SK-N-SH treated with all-trans-retinoic acid at 6 μM for 48 hours (cell line): Measurements from ENCODE around the gene ZNF490.

Source experiments
- ATAC-seq: fragments of 200-7000 bp; cut with Tn5 transposase; 3 replicates; pipeline ENCODE4 v1.9.1; 2020; ENCODE audit warnings: mild to moderate bottlenecking, moderate library complexity
- ARNTL ChIP-seq: fragments of 450-650 bp; formaldehyde crosslinking; IDR thresholded peaks from 2 replicates; pipeline ENCODE4 v1.5.0; 2020; ENCODE audit warnings: low read depth, mild to moderate bottlenecking, moderate library complexity, borderline replicate concordance
- BACH2 ChIP-seq: fragments of 250-450 bp; sonication (Bioruptor Pico); IDR thresholded peaks from 2 replicates; pipeline ENCODE4 v1.9.0; 2021; ENCODE audit warnings: mild to moderate bottlenecking, borderline replicate concordance
- CSDC2 ChIP-seq: fragments of 250-450 bp; sonication (Bioruptor Pico); IDR thresholded peaks from 2 replicates; pipeline ENCODE4 v1.5.0; 2020; ENCODE audit warnings: mild to moderate bottlenecking, moderate library complexity
- GLIS3 ChIP-seq: fragments of 250-450 bp; sonication (Bioruptor Pico); IDR thresholded peaks from 2 replicates; pipeline ENCODE4 v1.5.0; 2020; ENCODE audit warnings: mild to moderate bottlenecking, moderate library complexity
- OSR1 ChIP-seq: fragments of 250-450 bp; sonication (Bioruptor Pico); IDR thresholded peaks from 2 replicates; pipeline ENCODE4 v1.8.0; 2022; ENCODE audit warnings: moderate library complexity, mild to moderate bottlenecking, inconsistent platforms
- PPARA ChIP-seq: fragments of 250-450 bp; sonication (Bioruptor Pico); IDR thresholded peaks from 2 replicates; pipeline ENCODE4 v1.5.0; 2020; ENCODE audit warnings: mild to moderate bottlenecking, borderline replicate concordance
- RARB ChIP-seq: fragments of 250-450 bp; sonication (Bioruptor Pico); IDR thresholded peaks from 2 replicates; pipeline ENCODE4 v1.8.0; 2021; ENCODE audit warnings: mild to moderate bottlenecking, moderate library complexity
- SNAI2 ChIP-seq: fragments of 250-450 bp; sonication (Bioruptor Pico); IDR thresholded peaks from 2 replicates; pipeline ENCODE4 v1.5.0; 2020; ENCODE audit warnings: mild to moderate bottlenecking, moderate library complexity
- TOX ChIP-seq: fragments of 250-450 bp; sonication (Bioruptor Pico); IDR thresholded peaks from 2 replicates; pipeline ENCODE4 v1.8.0; 2021; ENCODE audit warnings: mild to moderate bottlenecking, moderate library complexity, borderline replicate concordance
- ZC3H10 ChIP-seq: fragments of 250-450 bp; sonication (Bioruptor Pico); IDR thresholded peaks from 2 replicates; pipeline ENCODE4 v1.5.1; 2021; ENCODE audit warnings: mild to moderate bottlenecking, moderate library complexity
- ZFP3 ChIP-seq: fragments of 250-450 bp; sonication (Bioruptor Pico); IDR thresholded peaks from 2 replicates; pipeline ENCODE4 v1.5.0; 2020; ENCODE audit warnings: mild to moderate bottlenecking, moderate library complexity
- ZFP30 ChIP-seq: fragments of 450-650 bp; formaldehyde crosslinking; IDR thresholded peaks from 2 replicates; pipeline ENCODE4 v1.5.0; 2022; ENCODE audit warnings: mild to moderate bottlenecking, moderate library complexity
- ZNF565 ChIP-seq: fragments of 450-650 bp; formaldehyde crosslinking; conservative IDR thresholded peaks from 2 replicates; pipeline ENCODE4 v1.5.0; 2020; ENCODE audit warnings: low read depth, mild to moderate bottlenecking, moderate library complexity
- ZNF70 ChIP-seq: fragments of 450-650 bp; formaldehyde crosslinking; IDR thresholded peaks from 2 replicates; pipeline ENCODE4 v1.5.0; 2020; ENCODE audit warnings: mild to moderate bottlenecking, moderate library complexity
- ZNF8 ChIP-seq: fragments of 450-650 bp; formaldehyde crosslinking; IDR thresholded peaks from 2 replicates; pipeline ENCODE4 v1.5.0; 2020; ENCODE audit warnings: mild to moderate bottlenecking, moderate library complexity
- TF ChIP-seq, protein P1 (sequence below): fragments of 250-450 bp; sonication (Bioruptor Pico); IDR thresholded peaks from 2 replicates; pipeline ENCODE4 v1.5.1; 2020; ENCODE audit warnings: low read depth, mild to moderate bottlenecking, moderate library complexity
- TF ChIP-seq, protein P2 (sequence below): fragments of 250-450 bp; sonication (Bioruptor Pico); IDR thresholded peaks from 2 replicates; pipeline ENCODE4 v1.5.0; 2020; ENCODE audit warnings: mild to moderate bottlenecking, moderate library complexity
- TF ChIP-seq, protein P3 (sequence below): fragments of 250-450 bp; sonication (Bioruptor Pico); IDR thresholded peaks from 2 replicates; pipeline ENCODE4 v1.8.0; 2021; ENCODE audit warnings: low read depth, mild to moderate bottlenecking, moderate library complexity, borderline replicate concordance
- TF ChIP-seq, protein P4 (sequence below): fragments of 250-450 bp; sonication (Bioruptor Pico); IDR thresholded peaks from 2 replicates; pipeline ENCODE4 v1.8.0; 2020; ENCODE audit warnings: mild to moderate bottlenecking, moderate library complexity, borderline replicate concordance
- TF ChIP-seq, protein P5 (sequence below): fragments of 250-450 bp; sonication (Bioruptor Pico); IDR thresholded peaks from 2 replicates; pipeline ENCODE4 v1.5.1; 2021; ENCODE audit warnings: mild to moderate bottlenecking, moderate library complexity

ZNF490 gene

DNA sequence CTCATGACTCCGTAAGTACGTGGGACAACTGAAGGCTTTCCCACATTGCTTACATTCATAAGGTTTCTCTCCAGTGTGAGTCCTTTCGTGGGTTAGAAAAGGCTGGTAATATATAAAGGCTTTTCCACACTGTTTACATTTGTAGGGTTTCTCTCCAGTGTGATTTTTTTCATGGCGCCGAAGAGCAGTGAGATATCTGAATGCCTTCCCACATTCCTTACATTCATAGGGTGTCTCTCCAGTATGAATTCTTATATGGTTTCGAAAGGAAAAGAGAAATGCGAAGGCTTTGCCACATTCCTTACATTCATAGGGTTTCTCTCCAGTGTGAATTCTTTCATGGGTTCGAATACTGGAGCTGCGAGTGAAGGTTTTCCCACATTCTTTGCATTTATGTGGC lies 29.5 kb downstream of the ZNF490 start:
- TF ChIP-seq, protein P1, sequence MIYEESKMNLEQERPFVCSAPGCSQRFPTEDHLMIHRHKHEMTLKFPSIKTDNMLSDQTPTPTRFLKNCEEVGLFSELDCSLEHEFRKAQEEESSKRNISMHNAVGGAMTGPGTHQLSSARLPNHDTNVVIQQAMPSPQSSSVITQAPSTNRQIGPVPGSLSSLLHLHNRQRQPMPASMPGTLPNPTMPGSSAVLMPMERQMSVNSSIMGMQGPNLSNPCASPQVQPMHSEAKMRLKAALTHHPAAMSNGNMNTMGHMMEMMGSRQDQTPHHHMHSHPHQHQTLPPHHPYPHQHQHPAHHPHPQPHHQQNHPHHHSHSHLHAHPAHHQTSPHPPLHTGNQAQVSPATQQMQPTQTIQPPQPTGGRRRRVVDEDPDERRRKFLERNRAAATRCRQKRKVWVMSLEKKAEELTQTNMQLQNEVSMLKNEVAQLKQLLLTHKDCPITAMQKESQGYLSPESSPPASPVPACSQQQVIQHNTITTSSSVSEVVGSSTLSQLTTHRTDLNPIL (CRISPR knock-in tag), result no peak
- TF ChIP-seq, protein P2, sequence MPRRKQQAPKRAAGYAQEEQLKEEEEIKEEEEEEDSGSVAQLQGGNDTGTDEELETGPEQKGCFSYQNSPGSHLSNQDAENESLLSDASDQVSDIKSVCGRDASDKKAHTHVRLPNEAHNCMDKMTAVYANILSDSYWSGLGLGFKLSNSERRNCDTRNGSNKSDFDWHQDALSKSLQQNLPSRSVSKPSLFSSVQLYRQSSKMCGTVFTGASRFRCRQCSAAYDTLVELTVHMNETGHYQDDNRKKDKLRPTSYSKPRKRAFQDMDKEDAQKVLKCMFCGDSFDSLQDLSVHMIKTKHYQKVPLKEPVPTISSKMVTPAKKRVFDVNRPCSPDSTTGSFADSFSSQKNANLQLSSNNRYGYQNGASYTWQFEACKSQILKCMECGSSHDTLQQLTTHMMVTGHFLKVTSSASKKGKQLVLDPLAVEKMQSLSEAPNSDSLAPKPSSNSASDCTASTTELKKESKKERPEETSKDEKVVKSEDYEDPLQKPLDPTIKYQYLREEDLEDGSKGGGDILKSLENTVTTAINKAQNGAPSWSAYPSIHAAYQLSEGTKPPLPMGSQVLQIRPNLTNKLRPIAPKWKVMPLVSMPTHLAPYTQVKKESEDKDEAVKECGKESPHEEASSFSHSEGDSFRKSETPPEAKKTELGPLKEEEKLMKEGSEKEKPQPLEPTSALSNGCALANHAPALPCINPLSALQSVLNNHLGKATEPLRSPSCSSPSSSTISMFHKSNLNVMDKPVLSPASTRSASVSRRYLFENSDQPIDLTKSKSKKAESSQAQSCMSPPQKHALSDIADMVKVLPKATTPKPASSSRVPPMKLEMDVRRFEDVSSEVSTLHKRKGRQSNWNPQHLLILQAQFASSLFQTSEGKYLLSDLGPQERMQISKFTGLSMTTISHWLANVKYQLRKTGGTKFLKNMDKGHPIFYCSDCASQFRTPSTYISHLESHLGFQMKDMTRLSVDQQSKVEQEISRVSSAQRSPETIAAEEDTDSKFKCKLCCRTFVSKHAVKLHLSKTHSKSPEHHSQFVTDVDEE (CRISPR knock-in tag), result no peak
- TF ChIP-seq, protein P3, sequence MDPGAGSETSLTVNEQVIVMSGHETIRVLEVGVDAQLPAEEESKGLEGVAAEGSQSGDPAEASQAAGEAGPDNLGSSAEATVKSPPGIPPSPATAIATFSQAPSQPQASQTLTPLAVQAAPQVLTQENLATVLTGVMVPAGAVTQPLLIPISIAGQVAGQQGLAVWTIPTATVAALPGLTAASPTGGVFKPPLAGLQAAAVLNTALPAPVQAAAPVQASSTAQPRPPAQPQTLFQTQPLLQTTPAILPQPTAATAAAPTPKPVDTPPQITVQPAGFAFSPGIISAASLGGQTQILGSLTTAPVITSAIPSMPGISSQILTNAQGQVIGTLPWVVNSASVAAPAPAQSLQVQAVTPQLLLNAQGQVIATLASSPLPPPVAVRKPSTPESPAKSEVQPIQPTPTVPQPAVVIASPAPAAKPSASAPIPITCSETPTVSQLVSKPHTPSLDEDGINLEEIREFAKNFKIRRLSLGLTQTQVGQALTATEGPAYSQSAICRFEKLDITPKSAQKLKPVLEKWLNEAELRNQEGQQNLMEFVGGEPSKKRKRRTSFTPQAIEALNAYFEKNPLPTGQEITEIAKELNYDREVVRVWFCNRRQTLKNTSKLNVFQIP (CRISPR knock-in tag), result no peak
- TF ChIP-seq, protein P4, sequence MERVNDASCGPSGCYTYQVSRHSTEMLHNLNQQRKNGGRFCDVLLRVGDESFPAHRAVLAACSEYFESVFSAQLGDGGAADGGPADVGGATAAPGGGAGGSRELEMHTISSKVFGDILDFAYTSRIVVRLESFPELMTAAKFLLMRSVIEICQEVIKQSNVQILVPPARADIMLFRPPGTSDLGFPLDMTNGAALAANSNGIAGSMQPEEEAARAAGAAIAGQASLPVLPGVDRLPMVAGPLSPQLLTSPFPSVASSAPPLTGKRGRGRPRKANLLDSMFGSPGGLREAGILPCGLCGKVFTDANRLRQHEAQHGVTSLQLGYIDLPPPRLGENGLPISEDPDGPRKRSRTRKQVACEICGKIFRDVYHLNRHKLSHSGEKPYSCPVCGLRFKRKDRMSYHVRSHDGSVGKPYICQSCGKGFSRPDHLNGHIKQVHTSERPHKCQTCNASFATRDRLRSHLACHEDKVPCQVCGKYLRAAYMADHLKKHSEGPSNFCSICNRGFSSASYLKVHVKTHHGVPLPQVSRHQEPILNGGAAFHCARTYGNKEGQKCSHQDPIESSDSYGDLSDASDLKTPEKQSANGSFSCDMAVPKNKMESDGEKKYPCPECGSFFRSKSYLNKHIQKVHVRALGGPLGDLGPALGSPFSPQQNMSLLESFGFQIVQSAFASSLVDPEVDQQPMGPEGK, result no peak
- TF ChIP-seq, protein P5, sequence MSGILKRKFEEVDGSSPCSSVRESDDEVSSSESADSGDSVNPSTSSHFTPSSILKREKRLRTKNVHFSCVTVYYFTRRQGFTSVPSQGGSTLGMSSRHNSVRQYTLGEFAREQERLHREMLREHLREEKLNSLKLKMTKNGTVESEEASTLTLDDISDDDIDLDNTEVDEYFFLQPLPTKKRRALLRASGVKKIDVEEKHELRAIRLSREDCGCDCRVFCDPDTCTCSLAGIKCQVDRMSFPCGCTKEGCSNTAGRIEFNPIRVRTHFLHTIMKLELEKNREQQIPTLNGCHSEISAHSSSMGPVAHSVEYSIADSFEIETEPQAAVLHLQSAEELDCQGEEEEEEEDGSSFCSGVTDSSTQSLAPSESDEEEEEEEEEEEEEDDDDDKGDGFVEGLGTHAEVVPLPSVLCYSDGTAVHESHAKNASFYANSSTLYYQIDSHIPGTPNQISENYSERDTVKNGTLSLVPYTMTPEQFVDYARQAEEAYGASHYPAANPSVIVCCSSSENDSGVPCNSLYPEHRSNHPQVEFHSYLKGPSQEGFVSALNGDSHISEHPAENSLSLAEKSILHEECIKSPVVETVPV (CRISPR knock-in tag), result no peak
- no peak for TF ChIP-seq ZFP30 (CRISPR knock-in tag)
- no peak for TF ChIP-seq ZFP3 (CRISPR knock-in tag)
- no peak for TF ChIP-seq ZC3H10 (CRISPR knock-in tag)
- TF ChIP-seq TOX, result no peak
- no peak for TF ChIP-seq PPARA
- TF ChIP-seq ZNF8, result no peak
- TF ChIP-seq BACH2 (CRISPR knock-in tag), result no peak
- TF ChIP-seq CSDC2, result no peak
- TF ChIP-seq GLIS3, result no peak
- no peak for TF ChIP-seq SNAI2 (CRISPR knock-in tag)
- no peak for TF ChIP-seq OSR1 (CRISPR knock-in tag)
- TF ChIP-seq ZNF70, result no peak
- TF ChIP-seq RARB (CRISPR knock-in tag), result no peak
- no peak for TF ChIP-seq ARNTL (CRISPR knock-in tag)
- no peak for TF ChIP-seq ZNF565 (CRISPR knock-in tag)
- TF ChIP-seq, all 23 proteins: peak for 0
- no peak for ATAC-seq

DNA sequence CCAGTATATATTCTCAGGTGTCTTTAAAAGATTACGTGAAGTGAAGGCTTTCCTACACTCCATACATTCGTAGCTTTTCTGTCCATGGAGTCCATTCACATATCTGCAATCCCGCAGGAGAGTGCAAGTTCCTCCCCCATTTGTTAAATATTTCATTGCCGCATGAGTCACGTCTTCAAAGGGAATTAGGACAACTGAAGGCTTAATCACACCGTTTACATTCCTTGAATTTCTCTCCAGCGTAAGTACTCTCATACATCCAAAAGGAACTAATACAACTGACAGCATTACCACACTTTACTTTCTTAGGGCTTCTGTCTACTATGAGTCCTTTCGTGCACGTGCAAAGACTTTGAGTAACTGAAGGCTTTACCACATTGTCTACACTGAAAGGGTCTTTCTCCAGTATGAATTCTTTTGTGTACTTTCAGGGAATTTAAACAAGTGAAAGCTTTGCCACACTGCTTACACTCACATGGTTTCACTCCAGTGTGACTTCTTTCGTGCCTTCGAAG lies 30.4 kb downstream of the ZNF490 start:
- TF ChIP-seq RARB (CRISPR knock-in tag) (no peak), PPARA (no peak), ZC3H10 (CRISPR knock-in tag) (no peak), ZNF8 (no peak), ZFP3 (CRISPR knock-in tag) (no peak)
- TF ChIP-seq, protein P4, result no peak
- TF ChIP-seq, protein P2 (CRISPR knock-in tag), result no peak

More for the DNA sequence above, 30.4 kb downstream of the ZNF490 start:
- ATAC-seq, result no peak
